Left ventricle myocardium superior (tissue), 1 donor: ENCODE data around the gene ANKRD33B. TPM values are rescaled to one million over a fixed set of nuclear protein-coding genes. Genes with fewer than 3 reads are reported as not detected.
"Not testable (repeated sequence)": the region's sequence is repeated elsewhere in the genome, so short reads cannot be mapped to it uniquely, and the experiment has no call there.

Experiments used
- ATAC-seq: fragments of 200-7000 bp; cut with Tn5 transposase; one replicate; pipeline ENCODE4 v1.9.1; 2020; ENCODE audit warnings: mild to moderate bottlenecking, moderate library complexity
- DNase-seq: peaks from one replicate; pipeline ENCODE4 v3.0.0-alpha.2; 2020
- intact Hi-C: fragments of 100-400 bp; cut with micrococcal nuclease; formaldehyde crosslinking; loops from one replicate; pipeline ENCODE4 v1.11.0; 2022
- total RNA-seq: library from RNA; stranded (reverse); fragmentation: NEBNext Ultra II Directional; extraction: Animal tissue kit (Norgen Biotek cat#: 25700); gene quantifications from one replicate; pipeline ENCODE4 v1.2.1, GENCODE V29; 2021
- donor health status: DM: no; HTN: yes; CAD: no; lungs with severe emphysema.

Gene ANKRD33B
- total RNA-seq, 1 donor from 2014 or later, result 6.7 TPM

DNA sequence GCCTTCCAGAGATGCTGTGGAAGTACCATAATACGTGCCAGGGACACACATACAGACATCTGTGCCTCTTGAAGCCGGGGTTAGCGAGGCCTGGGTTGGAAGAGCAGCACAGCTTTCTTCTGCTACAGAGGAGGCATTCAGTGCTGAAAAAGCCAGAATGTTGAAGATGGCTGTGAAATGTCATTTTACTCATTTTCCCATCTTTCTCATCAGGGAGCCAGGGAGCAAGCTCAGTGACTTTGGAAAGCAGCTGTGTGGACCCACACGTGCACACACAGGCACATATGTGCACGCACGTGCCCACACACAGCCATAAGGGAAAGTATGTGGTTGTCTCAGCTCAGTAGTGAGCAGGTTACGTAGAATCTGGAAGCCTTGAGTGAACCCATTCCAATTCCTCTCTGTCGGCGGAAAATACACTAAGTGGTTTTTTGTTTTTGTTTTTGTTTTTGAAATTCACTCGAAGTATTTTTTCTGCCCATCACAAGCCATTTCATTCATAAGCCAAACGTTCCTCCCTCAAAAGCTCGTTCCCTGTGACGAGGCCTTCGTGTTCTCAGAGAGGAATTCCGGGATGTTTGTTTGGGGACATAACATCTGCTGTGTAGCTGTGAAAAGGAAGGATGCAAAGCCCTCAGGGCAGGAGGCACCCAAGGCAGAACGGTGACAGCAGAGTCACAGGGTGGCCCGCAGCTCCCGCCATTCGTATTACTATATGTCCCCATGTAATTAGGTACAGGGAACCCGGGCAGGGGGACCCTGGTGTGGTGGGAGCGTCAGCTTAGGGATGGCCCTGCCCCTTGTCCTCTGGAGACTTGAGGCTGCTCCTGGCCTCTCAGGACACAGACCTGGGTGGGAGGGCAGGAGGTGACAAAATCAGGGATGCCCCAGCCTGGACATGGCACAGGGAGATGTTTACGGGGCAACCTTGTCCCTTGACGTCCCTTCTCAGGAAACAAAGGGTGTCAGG is 29.0 kb upstream of the ANKRD33B start:
- ATAC-seq, result no peak
- intact Hi-C loops, result no loop called here
- peak; percentile 17 for DNase-seq

- no peak for DNase-seq
- intact Hi-C loops, result no loop called here
- ATAC-seq, result no peak
Measured at GRCh38 chr5:10536511-10536910, 27.4 kb upstream of the ANKRD33B start.

- ATAC-seq, result no peak
- intact Hi-C loops, result no loop called here
- no peak for DNase-seq
Measured at GRCh38 chr5:10536931-10537579, 26.8 kb upstream of the ANKRD33B start.

- intact Hi-C loops, result no loop called here
- DNase-seq (peak; percentile 19), ATAC-seq (peak; percentile 17)
Measured at GRCh38 chr5:10537624-10538023, 26.2 kb upstream of the ANKRD33B start.

DNA sequence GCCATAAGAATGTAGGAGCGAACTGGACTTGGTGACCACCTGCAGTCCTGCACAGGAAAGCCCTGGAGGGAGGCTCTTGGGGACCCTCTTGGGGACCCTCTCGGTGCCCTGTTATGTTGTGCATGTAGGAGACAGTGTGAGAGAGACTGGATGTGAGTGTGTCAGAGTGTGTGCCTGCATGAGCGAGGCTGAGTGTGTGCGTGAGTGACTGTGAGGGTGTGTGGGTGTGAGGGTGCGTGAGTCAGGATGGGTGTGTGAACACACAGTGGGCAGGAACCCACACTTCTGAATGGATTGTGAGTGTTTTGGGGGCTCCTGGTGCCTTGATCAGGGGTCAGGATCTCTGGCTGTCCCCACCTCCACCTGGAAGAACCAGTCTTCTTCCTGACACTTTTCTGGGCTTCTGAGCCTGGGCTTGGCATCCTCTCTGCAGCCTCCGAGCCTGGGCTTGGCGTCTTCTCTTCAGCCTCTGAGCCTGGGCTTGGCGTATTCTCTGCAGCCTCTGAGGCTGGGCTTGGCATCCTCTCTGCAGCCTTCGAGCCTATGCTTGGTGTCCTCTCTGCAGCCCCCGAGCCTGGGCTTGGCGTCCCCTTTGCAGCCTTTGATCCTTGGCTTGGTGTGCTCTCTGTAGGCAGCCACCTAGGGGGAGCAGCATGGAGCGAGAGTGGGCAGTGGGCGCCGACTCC is 25.6 kb upstream of the ANKRD33B start:
- DNase-seq (no peak), ATAC-seq (no peak)
- intact Hi-C loops, result no loop called here

GRCh38 chr5:10538789-10539686 is 24.8 kb upstream of the ANKRD33B start:
- ATAC-seq (no peak), DNase-seq (no peak)
- intact Hi-C loops, result no loop called here

DNA sequence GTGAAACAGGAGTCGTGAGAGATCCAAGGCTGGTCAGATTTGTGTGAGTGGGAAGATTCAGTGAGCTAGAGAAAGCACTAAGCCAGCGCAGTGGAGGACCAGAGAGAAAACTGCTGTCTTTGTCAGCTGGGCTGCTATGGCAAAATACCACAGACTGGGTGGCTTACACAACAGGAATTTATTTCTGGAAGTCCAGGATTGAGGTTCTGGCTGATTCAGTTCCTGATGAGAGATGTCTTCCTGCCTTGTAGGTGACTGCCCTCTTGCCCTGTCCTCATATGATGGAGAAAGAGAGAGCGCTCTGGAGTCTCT is 24.2 kb upstream of the ANKRD33B start:
- no peak for ATAC-seq
- intact Hi-C loops, result no loop called here
- DNase-seq, result no peak

- ATAC-seq, result no peak
- intact Hi-C loops, result no loop called here
- DNase-seq, result no peak
Measured at GRCh38 chr5:10540036-10540544, 23.8 kb upstream of the ANKRD33B start.

DNA sequence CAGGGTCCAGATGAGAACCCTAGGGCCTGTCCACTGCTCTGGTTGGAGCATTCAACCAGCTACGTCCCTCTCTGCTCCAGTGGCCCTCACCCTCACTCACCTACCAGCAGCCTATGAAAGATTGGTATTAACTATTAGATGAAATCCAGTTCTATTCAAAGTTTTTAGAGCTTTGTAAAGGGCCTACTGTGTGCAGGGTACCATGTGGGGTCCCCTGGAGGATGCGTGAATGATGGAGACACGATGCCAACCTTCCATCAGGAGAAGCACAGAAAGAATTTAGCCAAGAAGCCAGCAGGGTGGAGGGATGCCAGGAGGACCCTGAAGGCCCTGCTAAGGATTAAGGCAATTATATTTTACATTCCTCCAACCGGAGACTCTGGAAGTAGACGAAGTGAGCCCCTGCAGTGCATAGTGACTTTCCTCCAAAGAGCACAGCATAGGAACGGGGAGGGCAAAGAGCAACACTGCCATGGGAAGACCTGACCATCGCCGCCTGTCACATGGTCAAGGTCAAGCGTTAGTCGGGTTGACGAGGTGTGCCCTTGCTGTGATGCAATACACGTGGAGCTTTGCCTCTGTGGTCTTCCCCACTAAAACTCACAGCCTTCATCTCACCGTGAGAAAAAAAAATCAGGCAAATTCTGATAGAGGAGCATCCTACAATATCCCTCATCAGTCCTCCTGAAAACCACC is 22.8 kb upstream of the ANKRD33B start:
- DNase-seq (no peak), ATAC-seq (no peak)
- intact Hi-C loops, result no loop called here

GRCh38 chr5:10542055-10542550 is 21.8 kb upstream of the ANKRD33B start:
- intact Hi-C loops, result no loop called here
- DNase-seq (no peak), ATAC-seq (no peak)

GRCh38 chr5:10543585-10544040 is 20.3 kb upstream of the ANKRD33B start:
- DNase-seq, result no peak
- no peak for ATAC-seq
- intact Hi-C loops, result no loop called here

DNA sequence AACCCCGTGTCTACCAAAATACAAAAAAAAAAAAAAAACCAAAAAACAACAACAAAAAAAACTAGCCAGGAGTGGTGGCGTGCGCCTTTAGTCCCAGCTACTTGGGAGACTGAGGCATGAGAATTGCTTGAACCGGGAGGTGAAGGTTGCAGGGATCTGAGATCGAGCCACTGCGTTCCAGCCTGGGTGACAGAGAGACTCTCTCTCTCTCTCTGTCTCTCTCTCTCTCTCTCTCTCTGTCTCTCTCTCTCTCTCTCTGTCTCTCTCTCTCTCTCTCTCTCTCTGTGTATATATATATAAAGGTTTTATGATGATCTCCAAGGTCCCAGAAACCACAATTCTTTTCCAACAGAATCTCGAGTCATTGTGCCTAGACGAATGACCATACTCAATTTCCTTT is 18.8 kb upstream of the ANKRD33B start:
- intact Hi-C loops, result no loop called here
- ATAC-seq, result no peak
- DNase-seq, result no peak

GRCh38 chr5:10546186-10546585 is 17.7 kb upstream of the ANKRD33B start:
- intact Hi-C loops, result no loop called here
- DNase-seq (no peak), ATAC-seq (no peak)

DNA sequence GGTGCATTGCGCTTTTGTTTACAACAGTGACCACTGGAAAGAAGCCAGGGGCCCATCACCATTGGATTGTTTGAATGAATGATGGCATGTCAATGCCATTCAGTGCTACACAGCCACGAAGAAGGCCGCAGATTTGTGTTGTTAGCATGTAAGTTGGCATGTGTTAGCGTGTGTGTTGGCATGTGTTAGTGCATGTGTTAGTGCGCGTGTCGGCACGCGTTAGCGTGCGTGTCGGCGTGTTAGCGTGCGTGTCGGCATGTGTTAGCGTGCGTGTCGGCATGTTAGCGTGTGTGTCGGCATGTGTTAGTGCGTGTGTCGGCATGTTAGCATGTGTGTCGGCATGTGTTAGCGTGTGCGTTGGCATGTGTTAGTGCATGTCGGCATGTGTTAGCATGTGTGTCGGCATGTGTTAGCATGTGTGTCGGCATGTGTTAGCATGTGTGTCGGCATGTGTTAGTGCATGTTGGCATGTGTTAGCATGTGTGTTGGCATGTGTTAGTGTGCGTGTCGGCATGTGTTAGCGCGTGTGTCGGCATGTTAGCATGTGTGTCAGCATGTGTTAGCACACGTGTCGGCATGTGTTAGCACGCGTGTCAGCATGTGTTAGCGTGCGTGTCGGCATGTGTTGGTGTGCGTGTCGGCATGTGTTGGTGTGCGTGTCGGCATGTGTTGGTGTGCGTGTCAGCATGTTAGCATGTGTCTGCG is 15.3 kb upstream of the ANKRD33B start:
- intact Hi-C loops, result no loop called here
- ATAC-seq (no peak), DNase-seq (no peak)

- DNase-seq, intact Hi-C loops: not testable (repeated sequence)
Measured at GRCh38 chr5:10549123-10549514, 14.8 kb upstream of the ANKRD33B start.

DNA sequence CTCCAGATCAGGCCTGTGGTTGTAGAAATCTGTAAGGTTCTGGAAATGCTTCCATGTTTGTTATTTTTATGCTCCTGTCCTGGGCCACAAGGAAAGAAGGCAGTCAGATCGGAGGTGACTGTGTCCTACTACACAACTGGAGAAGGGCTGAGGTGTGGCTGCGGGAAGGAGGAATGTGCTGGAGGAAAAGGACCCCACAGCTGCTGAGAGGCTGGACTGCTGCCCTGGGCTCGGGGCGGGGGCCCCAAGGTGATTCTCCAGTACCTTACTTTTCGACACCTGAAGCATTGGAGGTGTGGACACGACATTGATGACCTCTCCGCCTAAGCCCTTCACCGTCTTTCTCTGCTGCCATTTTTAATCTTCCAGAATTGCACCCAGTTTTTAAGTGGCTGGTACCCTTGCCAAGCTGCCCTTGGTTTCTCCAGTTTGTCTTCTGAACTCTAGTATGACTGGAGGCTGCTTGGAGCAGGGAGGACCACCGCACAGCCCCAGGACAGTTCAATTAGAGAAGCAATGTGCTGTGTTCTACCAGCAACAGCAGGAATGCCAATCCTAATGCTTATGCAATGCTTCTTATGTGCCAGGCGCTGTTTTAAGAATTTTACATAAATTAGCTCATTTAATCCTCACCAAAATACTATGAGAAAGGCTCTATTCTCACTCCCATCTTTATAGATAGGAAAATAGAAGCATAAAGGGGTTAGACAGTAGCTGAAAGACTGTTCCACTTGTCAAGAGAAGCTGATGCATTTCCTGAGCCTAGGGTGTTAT is 13.5 kb upstream of the ANKRD33B start:
- DNase-seq (no peak), ATAC-seq (no peak)
- intact Hi-C loops, result no loop called here

More at GRCh38 chr5:10549123-10549514, 14.8 kb upstream of the ANKRD33B start:
- ATAC-seq, result not testable (repeated sequence)

GRCh38 chr5:10551782-10552138 is 12.1 kb upstream of the ANKRD33B start:
- DNase-seq (no peak), ATAC-seq (no peak)
- intact Hi-C loops, result no loop called here
